ENCODE results near the gene TACC3.

The TACC3 gene

GRCh38 chr4:1725521-1725920 is 4.2 kb downstream of the TACC3 start:
- no peak for DNase-seq

GRCh38 chr4:1726146-1726934 is 5.0 kb downstream of the TACC3 start:
- DNase-seq, result peak; percentile 94

DNA sequence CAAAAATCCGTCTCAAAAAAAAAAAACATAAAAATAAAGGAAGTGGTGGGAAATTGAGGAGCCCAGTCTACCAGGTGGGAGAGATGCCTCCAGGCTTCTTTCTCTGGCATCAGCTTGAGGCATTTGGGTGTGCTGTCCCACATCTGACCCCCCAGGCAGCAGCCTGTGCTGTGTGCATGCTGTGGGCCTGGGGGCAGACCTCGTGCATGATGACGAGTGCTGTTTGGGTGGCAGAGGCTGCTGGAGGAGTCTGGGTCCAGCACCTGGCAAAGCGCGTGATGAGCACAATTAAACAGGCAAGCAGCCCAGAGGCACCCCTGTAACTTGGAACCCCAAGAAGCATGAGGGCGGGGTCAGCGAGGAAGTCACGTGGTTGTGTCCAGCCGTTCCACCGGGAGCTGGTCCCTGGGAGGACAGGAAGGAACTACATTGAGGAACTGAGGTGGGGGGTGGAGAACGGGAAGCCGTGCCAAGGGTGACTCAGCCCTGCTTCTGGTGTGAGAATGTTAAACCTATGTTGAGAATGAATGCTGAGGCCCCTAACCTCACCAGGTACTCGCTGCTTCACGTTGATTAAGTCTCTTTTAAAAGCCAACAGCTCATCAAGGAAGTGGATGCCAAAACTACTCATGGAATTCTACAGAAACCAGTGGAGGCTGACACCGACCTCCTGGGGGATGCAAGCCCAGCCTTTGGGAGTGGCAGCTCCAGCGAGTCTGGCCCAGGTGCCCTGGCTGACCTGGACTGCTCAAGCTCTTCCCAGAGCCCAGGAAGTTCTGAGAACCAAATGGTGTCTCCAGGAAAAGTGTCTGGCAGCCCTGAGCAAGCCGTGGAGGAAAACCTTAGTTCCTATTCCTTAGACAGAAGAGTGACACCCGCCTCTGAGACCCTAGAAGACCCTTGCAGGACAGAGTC is 6.1 kb downstream of the TACC3 start:
- DNase-seq, result no peak

DNA sequence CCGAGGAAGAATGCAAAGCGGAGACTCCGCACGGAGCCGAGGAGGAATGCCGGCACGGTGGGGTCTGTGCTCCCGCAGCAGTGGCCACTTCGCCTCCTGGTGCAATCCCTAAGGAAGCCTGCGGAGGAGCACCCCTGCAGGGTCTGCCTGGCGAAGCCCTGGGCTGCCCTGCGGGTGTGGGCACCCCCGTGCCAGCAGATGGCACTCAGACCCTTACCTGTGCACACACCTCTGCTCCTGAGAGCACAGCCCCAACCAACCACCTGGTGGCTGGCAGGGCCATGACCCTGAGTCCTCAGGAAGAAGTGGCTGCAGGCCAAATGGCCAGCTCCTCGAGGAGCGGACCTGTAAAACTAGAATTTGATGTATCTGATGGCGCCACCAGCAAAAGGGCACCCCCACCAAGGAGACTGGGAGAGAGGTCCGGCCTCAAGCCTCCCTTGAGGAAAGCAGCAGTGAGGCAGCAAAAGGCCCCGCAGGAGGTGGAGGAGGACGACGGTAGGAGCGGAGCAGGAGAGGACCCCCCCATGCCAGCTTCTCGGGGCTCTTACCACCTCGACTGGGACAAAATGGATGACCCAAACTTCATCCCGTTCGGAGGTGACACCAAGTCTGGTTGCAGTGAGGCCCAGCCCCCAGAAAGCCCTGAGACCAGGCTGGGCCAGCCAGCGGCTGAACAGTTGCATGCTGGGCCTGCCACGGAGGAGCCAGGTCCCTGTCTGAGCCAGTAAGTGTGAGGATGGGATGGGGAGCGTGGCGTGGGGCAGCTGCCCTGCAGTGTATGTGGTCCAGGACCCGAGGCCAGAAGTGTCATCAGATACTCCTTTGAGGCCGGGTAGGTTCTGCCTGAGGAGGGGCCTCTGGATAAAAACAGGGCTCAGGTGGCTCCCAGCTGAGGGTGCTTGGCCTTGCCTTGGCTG is 7.0 kb downstream of the TACC3 start:
- DNase-seq, result no peak

GRCh38 chr4:1730532-1731135 is 9.3 kb downstream of the TACC3 start:
- no peak for DNase-seq

DNA sequence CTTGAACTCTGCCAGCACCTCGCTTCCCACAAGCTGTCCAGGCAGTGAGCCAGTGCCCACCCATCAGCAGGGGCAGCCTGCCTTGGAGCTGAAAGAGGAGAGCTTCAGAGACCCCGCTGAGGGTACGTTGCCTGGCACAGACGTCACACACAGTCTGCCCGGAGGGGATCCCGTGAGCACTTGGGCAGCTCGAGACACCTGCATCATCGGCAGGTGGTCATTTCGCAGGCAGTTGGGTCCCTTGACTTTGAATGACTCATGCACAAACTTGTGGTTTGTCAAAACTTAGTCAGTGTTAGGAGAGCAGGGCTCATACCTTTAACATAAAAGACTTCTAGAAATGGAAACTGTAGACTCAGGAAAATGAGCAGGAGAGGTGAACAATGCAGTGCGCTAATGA is 9.9 kb downstream of the TACC3 start:
- DNase-seq, result no peak

GRCh38 chr4:1732911-1733310 is 11.6 kb downstream of the TACC3 start:
- DNase-seq, result no peak

DNA sequence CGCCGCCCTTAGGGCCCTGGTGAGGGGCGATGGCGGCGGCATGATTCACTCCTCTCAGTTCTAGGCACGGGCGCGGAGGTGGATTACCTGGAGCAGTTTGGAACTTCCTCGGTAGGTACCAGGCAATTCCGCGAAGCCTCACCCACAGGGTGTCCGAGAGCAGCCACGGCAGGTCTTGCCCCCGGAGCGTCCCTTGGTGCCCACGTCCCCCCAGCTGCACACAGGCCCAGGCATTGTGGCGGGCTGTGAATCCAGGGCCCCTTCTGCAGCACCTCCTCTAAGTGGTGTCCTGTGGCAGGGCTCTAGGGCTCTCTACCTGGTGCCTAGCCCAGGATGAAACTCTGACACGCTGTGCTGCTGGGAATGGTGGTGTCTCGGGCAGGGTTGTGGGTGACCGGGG is 13.9 kb downstream of the TACC3 start:
- no peak for DNase-seq

DNA sequence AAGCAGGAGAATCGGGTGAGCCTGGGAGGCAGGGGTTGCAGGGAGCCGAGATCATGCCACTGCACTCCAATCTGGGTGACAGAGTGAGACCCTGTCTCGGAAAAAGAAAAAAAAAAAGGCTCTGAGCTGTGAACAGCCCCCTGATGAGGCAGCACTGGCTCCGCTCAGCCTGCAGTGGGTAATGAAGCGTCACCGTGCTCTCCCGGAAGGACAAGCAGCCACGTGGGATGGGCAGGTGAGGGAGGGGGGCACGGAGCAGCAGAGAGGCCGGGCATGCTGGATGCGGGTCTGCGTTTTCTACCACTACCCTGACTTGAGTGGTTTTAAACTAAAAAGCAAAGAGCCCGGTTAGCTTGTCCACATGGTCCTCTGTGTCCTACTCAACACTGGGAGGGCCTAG is 15.5 kb downstream of the TACC3 start:
- DNase-seq, result no peak

DNA sequence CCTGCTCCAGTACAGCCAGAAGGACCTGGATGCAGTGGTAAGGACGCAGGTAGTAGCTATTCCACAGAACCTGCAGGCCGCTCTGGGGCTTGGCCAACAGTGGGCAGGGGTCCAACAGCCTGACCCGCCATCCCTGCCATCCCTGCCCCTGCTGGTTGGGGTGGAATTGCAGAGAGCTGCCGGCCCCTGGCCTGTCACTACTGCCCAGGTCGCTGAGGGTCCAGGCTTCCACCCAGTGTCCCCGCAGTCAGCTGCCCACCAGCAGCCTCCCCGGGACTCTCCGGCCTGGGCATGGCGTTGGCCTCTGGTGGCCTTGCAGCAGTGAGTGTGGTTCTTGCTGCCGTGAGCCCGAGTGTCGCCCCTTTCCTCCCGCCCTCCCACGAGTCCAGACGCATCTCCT is 16.3 kb downstream of the TACC3 start:
- no peak for DNase-seq

GRCh38 chr4:1738410-1738809 is 17.1 kb downstream of the TACC3 start:
- no peak for DNase-seq

- no peak for DNase-seq
Measured at GRCh38 chr4:1739358-1739757, 18.0 kb downstream of the TACC3 start.

DNA sequence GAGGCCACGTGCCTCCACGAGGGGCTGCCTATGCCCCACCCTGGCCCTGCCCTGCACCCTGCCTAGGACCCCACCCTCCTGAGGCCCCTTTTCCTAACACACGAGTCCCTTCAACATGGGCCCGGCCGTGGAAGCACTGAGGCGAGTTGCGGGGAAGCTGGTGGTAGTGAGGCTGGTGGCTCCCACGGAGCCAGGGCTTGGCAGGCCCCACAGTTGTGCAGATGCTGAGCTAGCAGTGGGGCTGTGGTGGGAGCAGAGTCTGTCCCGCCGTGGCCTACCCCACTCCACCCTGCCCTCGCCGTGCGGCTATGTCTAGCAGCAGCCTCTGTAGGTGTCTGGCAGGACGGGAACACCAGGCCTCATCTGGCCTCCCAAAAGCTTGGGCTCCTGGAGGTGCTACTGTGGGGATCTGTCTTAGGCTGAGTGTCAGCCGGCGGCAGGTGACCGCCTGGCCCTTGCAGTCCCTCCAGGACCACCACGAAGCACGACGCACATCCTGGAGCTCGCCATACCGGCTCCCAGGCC is 18.8 kb downstream of the TACC3 start:
- DNase-seq, result no peak

DNA sequence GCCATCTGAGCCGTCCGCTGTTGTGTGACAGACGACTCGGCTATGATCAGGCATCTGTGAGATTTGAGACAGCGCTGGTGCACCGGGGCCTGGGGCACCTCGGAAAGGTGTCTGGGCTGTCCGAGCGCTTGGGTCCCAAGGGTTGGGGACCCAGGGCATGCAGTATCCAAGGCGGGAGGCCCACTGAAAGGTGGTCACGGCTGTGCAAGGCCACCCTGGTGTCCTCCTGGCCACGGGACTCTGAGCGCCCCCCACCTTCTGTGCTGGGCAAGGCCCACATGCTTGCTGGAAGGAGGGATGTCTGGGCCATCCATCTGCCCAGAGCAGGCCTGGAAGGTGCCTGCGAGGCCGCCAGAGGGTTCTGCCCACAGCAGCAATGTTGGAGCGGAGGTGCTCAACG is 19.9 kb downstream of the TACC3 start:
- DNase-seq, result no peak

GRCh38 chr4:1743551-1743950 is 22.2 kb downstream of the TACC3 start:
- no peak for DNase-seq

GRCh38 chr4:1743975-1744374 is 22.7 kb downstream of the TACC3 start:
- DNase-seq, result no peak

DNA sequence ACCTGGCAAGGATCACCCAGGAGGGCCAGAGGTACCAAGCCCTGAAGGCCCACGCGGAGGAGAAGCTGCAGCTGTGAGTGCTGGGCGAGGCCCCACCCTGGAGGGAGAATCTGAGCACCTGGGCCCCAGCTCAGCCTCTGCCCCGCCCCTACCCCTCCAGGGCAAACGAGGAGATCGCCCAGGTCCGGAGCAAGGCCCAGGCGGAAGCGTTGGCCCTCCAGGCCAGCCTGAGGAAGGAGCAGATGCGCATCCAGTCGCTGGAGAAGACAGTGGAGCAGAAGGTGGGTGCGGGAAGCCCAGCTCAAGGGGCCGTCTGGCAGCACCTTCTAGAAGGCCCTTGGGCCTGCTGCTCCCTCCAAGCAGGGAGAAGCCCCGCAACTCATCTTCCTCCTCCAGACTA is 23.2 kb downstream of the TACC3 start:
- no peak for DNase-seq

- no peak for DNase-seq
Measured at GRCh38 chr4:1745165-1745564, 23.8 kb downstream of the TACC3 start.

- DNase-seq, result no peak
Measured at GRCh38 chr4:1745697-1746096, 24.4 kb downstream of the TACC3 start.

- peak; percentile 68 for DNase-seq
Measured at GRCh38 chr4:1746265-1746691, 25.0 kb downstream of the TACC3 start.

DNA sequence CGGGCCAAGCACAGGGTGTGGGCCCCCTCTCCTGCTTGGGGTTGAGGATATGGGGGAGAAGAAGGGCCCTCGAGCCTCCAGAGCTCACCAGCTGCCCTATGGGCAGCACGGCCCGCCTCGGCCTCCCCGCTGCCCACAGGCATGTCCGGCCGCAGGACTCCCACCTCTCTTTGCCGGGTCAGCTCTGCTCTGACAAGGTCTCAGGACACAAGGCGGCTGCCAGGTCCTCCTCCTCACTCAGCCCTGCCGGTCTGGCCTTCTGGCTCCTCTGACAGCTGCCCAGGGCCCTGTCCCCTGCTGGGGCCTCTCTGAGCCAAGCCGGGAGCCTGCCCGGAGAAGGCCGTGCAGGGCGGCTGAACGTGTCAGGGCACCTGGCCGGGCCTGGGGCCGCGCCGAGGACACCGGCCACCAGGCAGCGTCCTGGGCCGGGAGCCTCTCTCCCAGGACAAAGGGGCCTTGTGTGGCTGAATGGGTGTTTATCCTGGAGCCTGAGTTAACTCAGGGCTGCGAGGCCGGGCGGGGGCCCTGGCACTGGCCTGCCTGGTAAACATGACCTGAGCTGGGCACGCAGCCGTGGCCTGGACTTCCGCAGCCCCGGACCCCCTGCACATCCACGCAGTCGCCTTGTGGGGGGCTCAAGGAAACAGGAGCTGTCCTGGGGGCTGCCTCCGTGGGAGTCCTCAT is 25.7 kb downstream of the TACC3 start:
- DNase-seq, result no peak

DNA sequence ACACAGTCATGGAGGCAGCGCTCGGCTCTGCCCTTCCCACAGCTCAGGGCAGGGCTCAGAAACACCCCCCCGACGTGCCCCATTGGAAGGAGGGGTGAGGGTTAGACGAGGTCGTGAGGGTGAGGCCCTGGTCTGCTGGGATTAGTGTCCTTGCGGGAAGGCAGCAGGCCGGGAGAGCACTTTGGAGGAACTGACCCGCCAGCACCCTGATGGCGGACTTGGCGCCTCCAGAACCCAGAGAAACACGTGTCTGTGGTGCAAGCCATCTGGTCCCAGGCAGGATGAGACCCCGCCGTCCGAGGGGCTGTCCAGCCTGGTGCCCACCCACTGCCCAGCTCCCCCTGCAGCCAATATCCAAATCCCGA is 26.3 kb downstream of the TACC3 start:
- DNase-seq, result no peak

Data from T-helper 9 cell (primary cell).